IPS DF 19.7 (cell line): ENCODE results near the gene SLC7A6OS.
A peak's percentile ranks its signal among the peaks of the same experiment; 100 is the strongest.

Experiments used
- DNase-seq: peaks from one replicate; pipeline ENCODE4 v3.0.0-alpha.2; 2013; ENCODE audit warnings: low read depth, low spot score

SLC7A6OS gene

DNA sequence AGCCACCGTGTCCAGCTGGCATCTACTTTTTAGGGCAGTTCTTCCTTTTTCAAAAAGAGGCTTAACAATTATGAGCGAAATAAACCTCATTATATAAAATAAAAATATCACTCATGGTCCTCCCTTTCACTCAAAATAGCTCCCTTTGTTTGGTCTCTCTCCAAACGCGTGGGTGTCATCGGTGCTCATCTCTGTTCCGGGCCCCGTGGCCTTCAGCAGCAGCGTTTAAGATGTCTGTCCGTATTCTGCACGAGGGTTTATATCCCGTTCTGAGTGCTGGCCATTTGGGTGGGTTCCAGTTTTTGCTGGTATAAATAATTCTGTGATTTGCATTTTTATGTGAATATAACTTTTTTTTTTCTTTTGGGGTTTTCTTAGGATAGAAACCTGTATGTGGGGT, 33.5 kb upstream of the SLC7A6OS start:
- DNase-seq: no peak

DNA sequence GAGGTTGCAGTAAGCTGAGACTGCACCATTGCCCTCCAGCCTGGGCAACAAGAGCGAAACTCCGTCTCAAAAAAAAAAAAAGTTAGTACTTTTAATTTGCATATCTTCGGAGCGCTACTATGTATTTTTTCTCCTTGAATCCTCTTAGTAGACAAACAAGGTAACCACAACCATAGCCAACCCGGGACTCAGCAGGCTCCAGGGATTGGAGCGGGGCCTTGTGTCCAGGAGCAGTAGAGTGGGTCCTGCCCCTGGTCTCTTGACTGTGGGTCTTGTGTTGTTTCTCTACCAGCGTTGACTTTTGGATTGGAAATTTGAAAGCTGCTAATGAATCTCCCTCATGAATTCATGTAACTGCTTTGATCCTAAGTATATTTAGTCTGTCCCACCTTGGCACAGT, 32.4 kb upstream of the SLC7A6OS start:
- DNase-seq: no peak

DNA sequence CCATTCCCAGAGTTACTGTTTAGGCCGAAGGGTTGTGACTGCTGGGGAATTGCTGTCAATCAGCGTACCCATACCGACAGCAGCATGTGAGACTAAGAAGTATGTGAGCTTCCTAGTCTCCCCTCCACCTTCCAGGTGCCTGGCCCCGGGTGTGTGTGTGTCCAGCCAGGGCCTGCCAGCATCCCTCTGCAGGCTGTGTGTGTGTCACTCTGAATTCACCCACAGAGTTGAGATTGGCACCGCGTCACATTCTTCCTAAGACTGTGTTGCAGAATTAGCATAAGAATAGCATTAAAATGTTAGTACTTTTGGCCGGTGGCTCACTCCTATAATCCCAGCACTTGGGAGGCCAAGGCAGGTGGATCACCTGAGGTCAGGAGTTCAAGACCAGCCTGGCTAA, 31.9 kb upstream of the SLC7A6OS start:
- no peak for DNase-seq

DNA sequence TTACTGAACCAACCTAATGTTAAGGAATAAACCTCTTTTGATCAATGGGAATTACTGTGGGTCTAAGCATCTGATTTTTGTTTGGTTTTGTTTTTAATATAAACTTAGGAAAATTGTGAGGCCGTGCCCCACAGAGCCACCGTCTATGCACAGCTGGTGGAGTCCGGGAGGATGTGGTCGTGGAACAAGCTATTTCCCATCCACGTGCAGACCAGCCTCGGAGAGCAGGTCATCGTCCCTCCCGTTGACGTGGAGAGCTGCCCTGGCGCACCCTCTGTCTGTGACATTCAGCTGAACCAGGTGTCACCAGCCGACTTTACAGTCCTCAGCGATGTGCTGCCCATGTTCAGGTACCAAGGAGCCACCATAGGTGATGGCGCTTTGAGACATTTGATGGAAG, 28.5 kb upstream of the SLC7A6OS start:
- no peak for DNase-seq

DNA sequence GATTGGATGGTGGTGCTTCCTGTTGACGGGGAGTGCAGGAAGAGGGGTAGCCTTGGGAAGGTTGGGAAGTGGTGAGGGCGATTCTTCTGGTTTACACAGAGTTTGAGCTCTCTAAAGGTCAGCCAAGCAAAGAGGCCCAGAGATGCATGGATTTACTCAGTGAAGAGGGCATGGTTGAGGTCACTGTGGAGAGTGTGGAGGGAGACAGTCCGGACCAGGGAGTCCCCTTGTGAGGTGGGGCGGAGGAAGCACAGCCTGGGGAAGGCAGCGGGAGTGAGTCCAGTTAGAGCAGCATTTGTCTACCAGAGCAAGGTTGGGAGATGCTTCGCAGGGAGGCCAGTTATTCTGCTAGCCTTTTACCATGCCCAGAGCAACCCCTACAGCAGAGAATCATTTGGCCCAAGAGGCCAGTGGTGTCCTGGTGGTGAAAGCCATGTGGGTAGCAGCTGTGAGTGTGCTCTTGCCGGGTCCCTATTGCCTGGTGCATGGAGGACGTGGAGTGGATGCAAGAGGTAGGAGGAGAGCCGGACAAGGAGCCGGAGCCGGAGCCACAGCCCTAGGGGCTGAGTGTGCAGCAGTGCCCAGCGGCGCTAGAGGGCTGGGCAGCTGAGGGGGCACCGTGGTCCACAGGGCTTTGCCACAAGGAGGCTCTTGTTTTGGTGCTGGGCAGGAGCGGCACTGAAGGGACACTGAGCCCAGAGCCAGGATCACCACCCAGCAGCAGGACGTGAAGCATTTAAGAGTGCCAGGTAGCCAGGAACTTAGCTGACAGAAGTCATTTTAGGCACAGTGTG, 27.8 kb upstream of the SLC7A6OS start:
- no peak for DNase-seq

GRCh38 chr16:68335175-68335574, 24.4 kb upstream of the SLC7A6OS start:
- no peak for DNase-seq

DNA sequence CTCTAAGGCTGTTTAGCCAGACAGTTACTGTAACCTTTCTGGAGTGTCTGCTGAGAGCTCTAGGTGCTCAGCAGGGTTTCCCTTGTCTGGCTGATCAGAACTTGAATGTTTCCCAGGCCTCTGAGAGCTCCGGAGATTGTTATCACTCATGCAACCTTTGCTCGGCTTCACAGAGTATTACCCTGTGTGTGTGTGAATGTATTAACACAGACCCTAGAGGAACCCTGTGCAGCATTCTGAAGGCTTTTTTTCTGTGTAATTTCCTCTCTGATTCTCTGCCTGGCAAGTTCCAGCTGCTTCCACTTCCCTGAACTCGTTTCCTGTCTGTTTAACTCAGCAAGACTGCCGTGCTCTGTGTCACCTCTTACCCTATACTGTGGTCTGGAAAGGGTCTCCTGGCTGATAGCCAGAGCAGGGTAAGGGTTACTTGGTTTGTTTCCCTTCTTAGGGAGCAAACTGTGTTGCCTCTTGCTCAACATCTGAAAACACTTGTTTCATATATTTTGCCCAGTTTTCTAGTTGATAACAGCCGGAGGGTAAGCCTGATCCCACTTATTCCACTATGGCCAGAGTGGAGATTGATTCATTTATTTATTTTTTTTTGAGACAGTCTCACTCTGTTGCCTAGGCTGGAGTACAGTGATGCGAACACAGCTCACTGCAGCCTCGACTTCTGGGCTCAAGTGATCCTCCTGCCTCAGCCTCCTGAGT, 21.8 kb upstream of the SLC7A6OS start:
- no peak for DNase-seq

DNA sequence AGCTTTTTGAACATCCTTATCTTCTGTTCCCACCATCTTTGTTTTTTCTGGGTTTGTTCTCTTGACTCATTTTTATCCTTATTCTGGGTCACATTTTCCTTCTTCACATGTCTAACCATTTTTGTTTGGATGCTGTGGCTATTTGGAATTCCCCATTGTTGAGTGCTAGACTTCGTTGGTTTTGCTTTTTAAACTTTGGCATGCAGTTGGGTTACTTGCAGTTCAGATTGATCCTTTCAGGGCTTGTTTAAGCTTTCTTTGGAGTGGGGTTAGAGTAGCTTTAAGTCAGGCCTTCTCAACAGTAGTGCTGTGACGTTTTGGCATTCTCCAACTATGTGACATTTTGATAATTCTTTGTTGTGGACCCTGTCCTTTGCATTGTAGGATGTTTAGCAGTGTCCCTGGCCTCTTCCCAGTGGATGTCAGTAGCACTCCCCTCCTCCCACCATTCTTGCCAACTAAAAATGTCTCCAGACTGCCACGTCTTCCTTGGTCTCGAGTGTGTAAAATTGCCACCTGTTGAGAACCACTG, 21.2 kb upstream of the SLC7A6OS start:
- DNase-seq: no peak

GRCh38 chr16:68328860-68329390, 18.2 kb upstream of the SLC7A6OS start:
- DNase-seq: no peak

GRCh38 chr16:68328151-68328859, 17.6 kb upstream of the SLC7A6OS start:
- DNase-seq: peak; percentile 75

DNA sequence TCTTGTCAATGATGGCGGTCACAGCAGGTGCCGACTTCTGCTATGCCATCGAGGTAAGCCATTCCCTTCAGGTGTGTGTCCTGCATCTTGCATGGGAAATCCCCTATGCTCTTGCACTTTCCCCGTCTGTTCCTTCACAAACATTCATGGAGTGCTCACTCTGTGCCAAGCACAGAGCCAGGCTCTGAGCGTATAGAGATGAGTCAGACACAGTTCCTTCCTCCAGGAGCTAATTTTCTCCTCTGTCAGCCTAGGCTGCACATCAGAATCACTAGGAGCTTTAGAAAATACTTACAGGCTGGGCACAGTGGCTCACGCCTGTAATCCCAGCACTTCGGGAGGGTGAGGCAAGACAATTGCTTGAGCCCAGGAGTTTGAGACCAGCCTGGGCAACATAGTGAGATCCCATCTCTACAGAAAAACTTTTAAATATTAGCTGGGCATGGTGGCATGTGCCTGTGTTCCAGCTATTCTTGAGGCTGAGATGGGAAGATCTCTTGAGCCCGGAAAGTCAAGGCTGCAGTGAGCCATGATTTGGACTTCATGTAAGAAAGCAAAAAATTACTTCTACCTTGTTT, 14.1 kb upstream of the SLC7A6OS start:
- no peak for DNase-seq

DNA sequence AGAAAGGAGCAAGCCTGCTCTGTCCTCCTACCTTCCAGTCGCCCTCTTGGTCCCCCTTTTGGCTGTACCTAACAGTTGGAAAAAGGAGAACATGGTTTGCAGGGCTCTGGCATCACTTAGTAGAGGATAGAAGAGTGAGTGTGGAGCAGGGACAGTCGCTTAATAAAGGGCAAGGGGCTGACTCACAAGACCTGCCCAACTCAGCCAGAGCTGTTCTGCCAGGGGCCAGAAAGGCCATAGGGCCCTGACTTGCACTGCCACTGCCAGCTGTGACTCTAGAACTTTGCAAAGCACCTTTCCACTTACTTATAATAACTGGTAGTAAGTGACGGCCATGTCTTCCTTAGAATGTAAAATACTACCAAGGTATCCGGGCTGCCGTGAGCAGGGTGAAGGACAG, 13.6 kb upstream of the SLC7A6OS start:
- no peak for DNase-seq

DNA sequence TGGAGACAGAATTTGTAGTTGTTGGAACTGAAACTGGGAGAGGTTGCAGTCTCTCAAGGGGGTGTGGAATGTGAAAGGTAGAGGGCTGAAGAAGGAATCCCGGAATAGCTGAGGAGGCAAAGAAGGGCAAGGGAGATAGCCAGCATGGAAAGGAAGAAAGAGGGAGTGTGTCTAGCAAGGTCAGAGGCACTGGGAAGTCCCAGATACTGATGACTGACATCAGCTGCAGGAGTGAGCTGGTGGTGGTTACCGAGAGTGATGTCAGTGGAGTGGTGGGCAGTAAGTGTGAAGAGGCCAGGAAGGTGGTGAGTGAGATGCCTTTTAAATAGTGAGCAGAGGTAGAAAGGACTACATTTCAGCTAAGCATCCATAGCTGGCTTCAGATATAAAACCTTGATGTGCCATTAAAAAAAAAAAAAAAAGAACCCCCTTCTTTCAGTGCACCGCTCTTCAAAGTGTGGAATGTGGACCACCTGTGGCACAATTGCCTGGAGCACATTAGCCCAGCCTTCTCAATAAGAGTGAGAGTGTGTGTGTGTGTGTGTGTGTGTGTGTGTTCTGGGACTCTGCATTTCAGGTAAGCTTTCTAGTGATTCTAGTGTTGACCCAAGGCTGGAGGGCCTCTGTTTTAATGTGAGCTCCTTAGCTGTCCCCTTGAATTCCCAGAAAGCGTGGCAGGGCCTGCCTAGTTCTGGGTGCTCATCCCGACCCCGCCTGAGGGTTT, 8.6 kb upstream of the SLC7A6OS start:
- no peak for DNase-seq

GRCh38 chr16:68313116-68313515, 2.4 kb upstream of the SLC7A6OS start:
- no peak for DNase-seq

- DNase-seq: no peak
These were observed 341 bp downstream of the SLC7A6OS start for GRCh38 chr16:68310437-68310773.

GRCh38 chr16:68309799-68310198, 947 bp downstream of the SLC7A6OS start:
- DNase-seq: no peak

DNA sequence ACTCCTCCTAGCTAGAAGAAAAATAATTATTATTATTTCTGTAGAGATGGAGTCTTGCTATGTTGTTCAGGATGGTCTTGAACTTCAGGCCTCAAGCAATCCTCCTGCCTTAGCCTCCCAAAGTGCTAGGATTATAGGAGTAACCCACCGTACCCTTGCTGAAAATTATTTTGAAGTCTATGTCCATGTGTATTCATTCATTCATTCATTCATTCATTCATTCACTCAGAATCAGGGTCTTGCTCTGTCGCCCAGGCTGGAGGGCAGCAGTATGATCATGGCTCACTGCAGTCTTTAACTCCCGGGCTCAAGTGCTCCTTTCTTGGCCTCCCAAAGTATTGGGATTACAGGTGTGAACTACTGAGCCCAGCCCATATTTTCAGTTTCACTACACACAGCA, 4.1 kb downstream of the SLC7A6OS start:
- DNase-seq: no peak

GRCh38 chr16:68300734-68301459, 9.8 kb downstream of the SLC7A6OS start:
- no peak for DNase-seq

DNA sequence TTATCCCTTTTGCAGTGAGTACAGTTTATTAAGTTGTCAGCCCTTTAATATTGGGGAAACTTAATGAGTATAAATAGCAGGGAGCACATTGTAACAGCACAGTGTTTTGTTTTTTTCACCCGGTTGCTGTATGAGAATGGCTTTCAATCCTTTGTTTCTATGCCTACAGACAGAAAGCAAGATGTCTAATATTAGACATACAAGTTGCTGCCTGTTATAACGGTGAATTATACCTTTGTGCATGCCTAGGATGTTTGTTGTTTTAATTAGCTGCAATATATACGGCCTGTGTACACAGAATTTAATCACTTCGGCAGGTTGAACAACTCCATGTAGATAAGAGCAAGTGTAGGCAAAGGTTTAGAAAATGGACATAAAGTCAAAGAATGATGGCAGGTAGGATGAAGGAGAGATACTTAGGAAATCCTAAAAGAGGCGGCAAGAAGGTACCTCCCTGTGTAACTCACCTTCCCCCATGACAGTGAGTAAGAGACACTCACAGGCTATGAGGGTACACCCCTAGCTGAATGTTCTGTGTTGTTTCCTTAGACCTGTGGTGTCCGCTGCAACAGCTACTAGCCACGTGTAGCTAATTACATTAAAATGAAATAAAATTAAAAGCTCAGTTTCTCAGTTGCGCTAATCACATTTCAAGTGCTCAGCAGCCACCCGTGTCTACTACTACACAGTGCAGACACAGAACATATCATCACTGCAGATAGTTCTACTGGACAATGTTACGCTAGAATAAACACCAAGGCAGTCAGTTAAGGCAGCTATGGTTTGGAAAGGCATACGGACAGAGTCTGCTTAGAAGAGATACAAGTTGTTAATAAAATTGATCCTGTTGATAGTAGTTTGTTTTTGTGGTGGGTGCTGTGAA, 10.9 kb downstream of the SLC7A6OS start:
- no peak for DNase-seq
